ENCODE data around the gene CLSTN2. TPM values are rescaled to one million over a fixed set of nuclear protein-coding genes. Genes with fewer than 3 reads are reported as not detected.

Gene CLSTN2
- total RNA-seq, 4 donors from 2014 or later = 13.4 to 21.3 (median 19.4) TPM

- WGBS, 2 donors = 76 to 88% methylated on average over 2 of the region's 2 CpGs
- no peaks in the 10 kb centered on the region for H3K4me1 ChIP-seq
- no peak overlapping the region for H3K4me3 ChIP-seq
- H3K27ac ChIP-seq = no peak overlapping the region
- H3K36me3 ChIP-seq = no peaks in the 10 kb centered on the region
- H3K9me3 ChIP-seq = peaks cover 0 to 5% (median 0%) of the 10 kb centered on the region in 4 donors
- TF ChIP-seq, protein P1, sequence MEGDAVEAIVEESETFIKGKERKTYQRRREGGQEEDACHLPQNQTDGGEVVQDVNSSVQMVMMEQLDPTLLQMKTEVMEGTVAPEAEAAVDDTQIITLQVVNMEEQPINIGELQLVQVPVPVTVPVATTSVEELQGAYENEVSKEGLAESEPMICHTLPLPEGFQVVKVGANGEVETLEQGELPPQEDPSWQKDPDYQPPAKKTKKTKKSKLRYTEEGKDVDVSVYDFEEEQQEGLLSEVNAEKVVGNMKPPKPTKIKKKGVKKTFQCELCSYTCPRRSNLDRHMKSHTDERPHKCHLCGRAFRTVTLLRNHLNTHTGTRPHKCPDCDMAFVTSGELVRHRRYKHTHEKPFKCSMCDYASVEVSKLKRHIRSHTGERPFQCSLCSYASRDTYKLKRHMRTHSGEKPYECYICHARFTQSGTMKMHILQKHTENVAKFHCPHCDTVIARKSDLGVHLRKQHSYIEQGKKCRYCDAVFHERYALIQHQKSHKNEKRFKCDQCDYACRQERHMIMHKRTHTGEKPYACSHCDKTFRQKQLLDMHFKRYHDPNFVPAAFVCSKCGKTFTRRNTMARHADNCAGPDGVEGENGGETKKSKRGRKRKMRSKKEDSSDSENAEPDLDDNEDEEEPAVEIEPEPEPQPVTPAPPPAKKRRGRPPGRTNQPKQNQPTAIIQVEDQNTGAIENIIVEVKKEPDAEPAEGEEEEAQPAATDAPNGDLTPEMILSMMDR (IDR thresholded peaks at IDR 0.05) = no peak
- no peak for TF ChIP-seq POLR2A (IDR thresholded peaks at IDR 0.05)
- no peak for TF ChIP-seq EP300 (IDR thresholded peaks at IDR 0.05)
- no peak for DNase-seq (ENCODE audit: low spot score in 2 of 2)
- H3K27me3 ChIP-seq = no peaks in the 10 kb centered on the region
Observed at GRCh38 chr3:140602781-140603180, 667.8 kb downstream of the CLSTN2 start.

GRCh38 chr3:140603766-140604165 lies 668.8 kb downstream of the CLSTN2 start:
- TF ChIP-seq EP300 (IDR thresholded peaks at IDR 0.05) = no peak
- TF ChIP-seq, protein P1 (IDR thresholded peaks at IDR 0.05) = no peak
- TF ChIP-seq POLR2A (IDR thresholded peaks at IDR 0.05) = no peak
- Histone ChIP-seq H3K4me3 (no peak overlapping the region), H3K4me1 (no peaks in the 10 kb centered on the region), H3K9me3 (peaks cover 0 to 5% (median 0%) of the 10 kb centered on the region in 4 donors), H3K36me3 (no peaks in the 10 kb centered on the region), H3K27ac (no peak overlapping the region), H3K27me3 (no peaks in the 10 kb centered on the region)
- WGBS, 2 donors = 86 to 87% methylated on average over 3 of the region's 3 CpGs
- no peak for DNase-seq (ENCODE audit: low spot score in 2 of 2)

DNA sequence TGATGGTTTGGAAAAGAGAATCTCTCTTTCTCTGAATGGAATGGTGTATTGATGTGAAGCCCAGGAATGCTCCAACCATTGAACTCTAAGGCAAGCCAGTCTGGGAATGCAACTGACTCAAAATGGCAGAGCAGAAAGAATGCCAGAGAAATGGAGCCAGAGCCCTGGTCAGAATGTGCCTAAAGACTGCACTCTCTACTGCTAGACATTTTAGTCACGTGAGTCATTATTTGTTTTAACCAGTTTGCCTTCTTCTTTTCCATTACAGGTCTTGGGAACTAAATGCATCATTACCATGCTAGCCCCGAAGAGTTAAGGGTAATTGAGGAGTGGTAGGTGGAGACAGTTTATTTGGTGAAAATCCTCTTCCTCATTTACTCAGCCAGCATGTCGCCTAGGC lies 675.6 kb downstream of the CLSTN2 start:
- H3K27me3 ChIP-seq = no peaks in the 10 kb centered on the region
- H3K4me3 ChIP-seq = no peak overlapping the region
- H3K9me3 ChIP-seq = peaks cover 0 to 10% (median 0%) of the 10 kb centered on the region in 4 donors
- TF ChIP-seq, protein P1 (IDR thresholded peaks at IDR 0.05) = no peak
- no peak for TF ChIP-seq POLR2A (IDR thresholded peaks at IDR 0.05)
- TF ChIP-seq EP300 (IDR thresholded peaks at IDR 0.05) = no peak
- no peaks in the 10 kb centered on the region for H3K36me3 ChIP-seq
- no peak for DNase-seq (ENCODE audit: low spot score in 2 of 2)
- no peak overlapping the region for H3K27ac ChIP-seq
- H3K4me1 ChIP-seq = no peaks in the 10 kb centered on the region
- WGBS, 2 donors = 67 to 74% methylated on average over 3 of the region's 3 CpGs

DNA sequence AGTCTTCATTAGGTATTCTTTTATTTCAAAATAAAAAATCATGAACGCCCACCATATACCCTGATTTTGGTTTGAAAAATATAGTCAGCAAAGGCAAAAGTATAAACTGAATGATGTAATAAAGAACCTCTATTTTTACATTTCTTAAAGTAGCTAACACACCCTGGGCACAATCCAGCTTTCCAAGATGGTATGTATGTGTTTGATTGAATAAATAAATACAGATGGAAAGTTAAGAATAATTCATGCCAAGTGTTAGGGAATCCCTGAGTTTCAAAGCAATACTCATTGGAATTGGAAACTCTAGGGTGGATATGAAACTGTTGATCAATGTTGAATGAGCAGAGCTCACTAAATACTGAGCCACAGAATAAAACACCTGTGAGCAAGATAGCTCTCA lies 679.0 kb downstream of the CLSTN2 start:
- no peak for DNase-seq (ENCODE audit: low spot score in 2 of 2)
- Histone ChIP-seq H3K9me3 (peaks cover 0 to 24% (median 4%) of the 10 kb centered on the region in 4 donors), H3K36me3 (no peaks in the 10 kb centered on the region), H3K4me1 (no peaks in the 10 kb centered on the region), H3K27ac (no peak overlapping the region), H3K4me3 (no peak overlapping the region), H3K27me3 (no peaks in the 10 kb centered on the region)
- TF ChIP-seq, protein P1 (IDR thresholded peaks at IDR 0.05) = no peak
- TF ChIP-seq EP300 (IDR thresholded peaks at IDR 0.05) (no peak), POLR2A (IDR thresholded peaks at IDR 0.05) (no peak)
- 87 to 97% methylated on average over 1 of the region's 1 CpG for WGBS, 2 donors

DNA sequence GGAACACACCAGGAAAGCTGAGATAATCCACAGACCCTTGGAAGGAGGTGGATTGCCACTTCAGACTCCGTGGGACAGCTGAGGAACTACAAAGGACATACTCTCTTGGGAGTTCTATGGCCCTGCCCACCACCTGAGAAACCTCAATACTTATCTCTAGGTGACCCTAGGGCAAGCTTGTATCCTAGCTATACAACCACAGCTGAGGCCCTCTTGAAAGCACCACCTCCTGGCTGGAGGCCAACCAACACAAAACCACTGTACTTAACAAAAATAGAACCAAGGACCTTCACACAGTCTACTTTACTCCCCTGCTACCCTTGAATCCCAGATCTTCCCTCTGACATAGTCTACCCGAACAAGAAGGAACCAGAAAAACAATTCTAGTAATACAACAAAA lies 682.1 kb downstream of the CLSTN2 start:
- no peaks in the 10 kb centered on the region for H3K27me3 ChIP-seq
- H3K36me3 ChIP-seq = no peaks in the 10 kb centered on the region
- TF ChIP-seq POLR2A (IDR thresholded peaks at IDR 0.05) (no peak), EP300 (IDR thresholded peaks at IDR 0.05) (no peak)
- TF ChIP-seq, protein P1 (IDR thresholded peaks at IDR 0.05) = no peak
- WGBS, 2 donors = 61 to 71% methylated on average over 2 of the region's 2 CpGs
- DNase-seq (ENCODE audit: low spot score in 2 of 2) = no peak
- H3K4me3 ChIP-seq = no peak overlapping the region
- H3K27ac ChIP-seq = no peak overlapping the region
- H3K9me3 ChIP-seq = peaks cover 0 to 24% (median 4%) of the 10 kb centered on the region in 4 donors
- H3K4me1 ChIP-seq = no peaks in the 10 kb centered on the region

All from tibial nerve (tissue), 4 donors.